NCI-H2107 treated with DMSO at 0.1 percent for 48 hours (cell line): ENCODE measurements around the gene RAC3.

Source experiments
- DNase-seq: peaks from one replicate; lab custom pipeline; 2025; ENCODE audit not compliant: unreplicated experiment; lab: John Stamatoyannopoulos, UW

RAC3 gene

DNA sequence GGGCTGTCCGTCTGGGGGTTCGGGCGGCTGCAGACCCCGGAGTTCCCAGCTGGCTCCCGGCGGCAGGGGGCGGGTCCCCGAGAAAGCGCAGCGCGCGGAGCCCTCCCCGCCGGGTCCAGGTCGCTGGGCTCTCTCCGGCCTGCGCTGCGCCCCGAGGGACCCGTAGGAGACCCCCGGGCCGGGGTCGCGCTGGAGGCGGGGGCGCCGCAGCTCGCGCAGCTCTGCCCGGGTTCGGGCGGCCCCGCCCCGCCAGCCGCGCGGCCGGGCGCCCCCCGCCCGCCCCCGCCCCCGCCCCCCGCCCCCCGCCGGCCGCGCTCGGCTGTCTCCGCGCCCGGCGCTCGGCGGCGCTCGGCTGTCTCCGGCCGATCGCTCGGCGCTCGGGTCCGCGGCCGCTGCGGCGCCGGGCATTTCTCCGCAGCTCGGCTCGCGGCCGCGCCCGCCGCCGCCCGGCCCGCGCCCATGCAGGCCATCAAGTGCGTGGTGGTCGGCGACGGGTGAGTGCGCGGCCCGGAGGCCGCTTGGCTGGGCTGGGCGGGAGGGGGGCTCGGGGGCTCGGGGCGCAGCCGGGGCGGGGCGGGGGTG lies at the start of gene RAC3:
TSS of gene RAC3 (plus strand) at position 376 of the 582 bp plus-strand sequence. CDS start at position 460, 84 bp downstream.
- no peak for DNase-seq

DNA sequence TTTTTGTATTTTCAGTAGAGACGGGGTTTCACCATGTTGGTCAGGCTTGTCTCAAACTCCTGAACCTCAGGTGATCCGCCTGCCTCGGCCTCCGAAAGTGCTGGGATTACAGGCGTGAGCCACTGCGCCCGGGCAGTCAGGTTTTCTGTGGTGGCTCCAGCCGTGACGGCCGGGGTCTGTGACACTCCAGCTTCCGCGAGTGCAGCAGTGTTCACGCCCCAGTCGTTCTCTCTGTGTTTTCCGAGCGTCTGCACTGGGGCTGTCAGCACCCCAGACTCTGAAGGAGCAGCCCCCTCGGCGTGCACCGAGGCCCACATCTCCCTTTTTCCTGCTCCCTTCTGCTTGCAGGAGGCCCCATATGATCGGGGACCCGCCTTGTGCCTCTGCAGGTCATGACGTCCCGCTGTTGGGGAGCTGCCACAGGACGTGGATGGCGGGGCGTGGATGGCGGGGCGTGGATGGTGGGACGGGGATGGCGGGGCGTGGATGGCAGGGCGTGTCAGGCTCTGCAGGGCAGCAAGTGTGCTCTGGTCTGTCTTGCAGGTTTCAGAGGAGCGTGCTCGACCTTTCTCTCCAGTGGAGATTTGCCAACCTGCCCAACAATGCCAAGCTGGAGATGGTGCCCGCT lies 48.4 kb upstream of the RAC3 start:
- DNase-seq = no peak

DNA sequence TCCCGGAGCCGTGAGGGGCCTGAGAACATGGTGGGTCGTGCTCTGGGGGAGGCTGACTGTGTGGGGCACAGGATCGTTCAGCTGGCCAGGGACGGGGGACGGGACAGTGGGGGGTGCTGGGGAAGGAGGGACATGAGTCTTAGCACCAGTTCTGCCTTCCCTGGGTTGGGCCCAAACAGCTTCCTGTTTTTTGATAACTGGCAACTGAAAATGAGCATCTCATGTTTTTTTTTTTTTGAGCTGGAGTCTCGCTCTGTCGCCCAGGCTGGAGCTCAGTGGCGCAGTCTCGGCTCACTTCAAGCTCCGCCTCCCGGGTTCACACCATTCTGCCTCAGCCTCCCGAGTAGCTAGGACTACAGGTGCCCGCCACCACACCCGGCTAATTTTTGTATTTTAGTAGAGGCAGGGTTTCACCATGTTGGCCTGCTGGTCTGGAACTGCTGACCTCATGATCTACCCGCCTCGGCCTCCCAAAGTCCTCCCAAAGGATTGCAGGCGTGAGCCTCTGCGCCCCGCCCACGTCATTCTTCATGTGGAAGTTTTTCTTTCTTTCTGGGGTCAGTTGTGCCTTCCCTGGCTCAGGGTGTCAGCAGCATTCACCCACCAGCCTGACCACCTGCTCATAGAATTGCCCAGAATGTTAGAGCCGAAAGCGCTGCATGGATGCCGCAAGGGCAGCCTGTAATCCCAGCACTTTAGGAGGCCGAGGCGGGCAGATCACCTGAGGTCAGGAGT lies 47.7 kb upstream of the RAC3 start:
- no peak for DNase-seq

DNA sequence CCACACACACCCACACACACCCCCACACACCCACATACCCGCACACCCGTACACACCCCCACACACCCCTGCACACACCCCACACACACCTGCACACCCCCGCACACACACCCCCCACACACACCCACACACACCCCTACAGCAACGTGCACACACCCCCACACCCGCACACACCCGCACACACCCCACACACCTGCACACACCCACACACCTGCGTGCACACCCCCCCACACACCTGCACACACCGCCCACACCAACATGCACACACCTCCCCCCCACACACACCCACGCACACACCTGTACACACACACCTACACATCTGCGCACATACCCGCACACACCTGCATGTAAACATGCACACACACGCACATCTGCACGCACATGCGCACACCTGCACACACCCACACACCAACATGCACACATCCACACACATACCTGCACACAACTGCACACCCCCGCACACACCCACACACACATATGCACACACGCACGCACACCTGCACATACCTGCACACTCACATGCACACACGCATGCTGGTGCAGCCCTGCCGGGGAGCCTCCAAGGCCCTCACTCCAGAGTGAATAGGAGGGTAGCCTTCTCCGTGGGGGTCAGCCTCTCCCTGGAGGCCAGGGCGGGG lies 46.6 kb upstream of the RAC3 start:
- no peak for DNase-seq

DNA sequence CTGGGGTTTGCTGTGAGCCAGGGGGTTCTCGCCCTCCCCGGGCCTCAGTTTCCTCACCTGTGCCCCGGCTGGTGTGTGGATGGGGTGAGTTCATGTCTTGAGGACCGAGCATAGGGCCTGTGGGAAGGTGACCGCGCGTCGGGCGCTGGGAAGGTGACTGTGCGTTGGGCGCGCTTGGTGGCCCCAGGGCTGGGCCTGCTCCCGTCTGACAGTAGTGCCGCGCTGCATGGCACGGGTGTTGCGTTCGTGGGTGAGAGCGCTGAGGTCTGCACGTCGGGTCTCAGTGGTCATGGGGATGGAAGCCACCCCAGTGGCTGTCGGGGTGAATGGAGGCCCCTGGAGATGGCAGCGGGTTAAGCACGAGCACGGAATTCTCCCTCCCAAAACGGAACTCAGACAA lies 44.9 kb upstream of the RAC3 start:
- DNase-seq = no peak

DNA sequence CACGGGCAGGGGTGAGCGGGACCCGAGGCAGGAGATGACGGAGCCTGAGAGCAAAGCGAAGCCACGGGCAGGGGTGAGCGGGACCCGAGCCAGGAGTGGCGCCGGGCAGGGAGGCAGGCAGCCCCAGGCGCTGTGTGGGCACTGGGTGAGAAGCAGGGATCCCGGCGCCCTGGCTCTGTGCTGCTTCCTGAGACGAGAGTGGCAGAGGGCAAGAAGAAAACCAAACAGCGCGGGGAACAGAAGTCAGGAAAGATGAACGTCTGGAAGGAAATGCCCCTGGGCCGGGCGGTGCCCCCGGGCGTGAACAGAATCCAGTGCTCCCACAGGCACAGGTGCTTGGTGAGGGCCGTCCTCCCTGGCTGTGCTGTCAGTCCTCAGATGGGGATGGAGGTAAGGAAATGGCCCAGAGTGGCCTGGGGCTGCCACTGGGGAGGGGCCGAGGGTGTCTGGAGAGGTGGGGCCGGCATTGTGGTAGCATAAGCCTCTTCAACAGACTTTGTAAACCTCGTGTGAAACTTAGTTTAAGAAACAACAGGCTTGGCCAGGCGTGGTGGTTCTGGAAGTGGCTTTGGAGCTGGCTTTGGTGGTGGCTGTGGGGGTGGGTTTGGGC lies 44.2 kb upstream of the RAC3 start:
- no peak for DNase-seq

DNA sequence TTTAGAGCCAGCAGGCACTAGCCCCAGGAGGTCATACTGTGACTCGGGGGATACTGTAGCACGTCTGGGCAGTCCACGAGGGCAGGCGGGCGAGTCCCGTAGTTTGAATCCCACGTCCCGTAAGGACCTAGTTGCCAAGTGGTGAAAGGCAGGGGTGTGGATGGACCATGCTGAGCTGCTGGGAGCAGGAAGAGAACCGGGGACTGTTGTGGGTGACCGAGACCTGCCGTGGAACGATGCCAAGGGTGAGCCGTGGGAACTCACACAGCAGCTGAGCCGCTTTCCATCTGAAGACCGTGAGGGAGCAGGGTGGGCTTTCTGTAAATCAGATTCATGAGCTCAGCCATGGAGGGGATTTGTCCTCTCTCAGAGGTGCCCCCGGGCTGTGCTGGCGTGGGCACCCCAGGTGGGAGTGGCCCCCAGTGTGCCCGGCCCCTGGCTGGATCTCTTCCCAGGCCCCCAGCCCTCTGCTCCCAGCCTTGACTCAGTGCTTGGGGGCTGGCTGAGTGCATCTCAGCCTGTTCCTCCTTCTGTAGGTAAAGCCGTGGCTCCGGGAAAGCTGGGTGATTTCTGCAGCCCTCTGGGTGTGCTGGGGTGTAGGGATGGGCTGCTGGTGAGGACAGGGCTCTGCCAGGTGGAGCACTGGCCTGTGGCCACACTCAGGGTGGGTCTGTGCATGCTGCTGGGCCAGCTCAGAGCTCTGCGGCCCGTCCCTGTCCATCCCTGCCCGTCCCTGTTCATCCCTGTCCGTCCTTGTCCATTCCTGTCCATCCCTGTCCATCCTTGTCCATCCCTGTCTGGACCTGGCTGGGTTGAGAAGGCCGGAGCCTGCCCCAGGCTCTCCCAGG lies 40.4 kb upstream of the RAC3 start:
- no peak for DNase-seq

DNA sequence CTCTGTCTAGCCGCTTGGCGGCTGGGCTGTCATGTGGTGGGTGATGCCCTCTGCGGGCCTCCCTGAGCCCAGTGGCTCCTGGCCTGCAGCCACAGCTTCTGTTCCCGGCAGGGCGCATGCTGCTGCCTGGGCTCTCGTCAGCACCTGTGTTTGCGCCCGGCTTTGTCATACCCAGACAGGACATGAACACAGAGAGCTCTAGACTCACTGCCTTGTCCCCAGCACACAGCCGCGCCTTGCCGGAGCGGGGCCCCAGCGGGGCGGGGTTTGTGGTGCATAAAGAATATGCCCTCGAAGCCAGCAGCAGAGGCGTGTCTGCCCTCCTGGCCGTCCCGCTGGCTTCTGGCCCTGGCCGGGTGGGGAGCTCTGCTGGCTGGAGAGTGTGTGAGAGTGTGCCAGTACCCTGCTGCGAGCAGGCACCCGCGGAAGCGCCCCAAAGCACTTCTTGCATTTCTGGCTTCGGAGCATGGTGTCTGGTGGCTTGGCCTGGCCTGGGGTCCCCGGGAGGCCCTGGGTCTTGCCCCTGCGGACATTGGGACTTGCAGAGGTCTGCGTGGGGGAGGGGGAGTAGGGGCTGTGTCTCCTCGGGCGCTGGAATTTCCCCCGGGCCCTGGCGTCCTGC lies 39.7 kb upstream of the RAC3 start:
- peak; percentile 66 for DNase-seq

DNA sequence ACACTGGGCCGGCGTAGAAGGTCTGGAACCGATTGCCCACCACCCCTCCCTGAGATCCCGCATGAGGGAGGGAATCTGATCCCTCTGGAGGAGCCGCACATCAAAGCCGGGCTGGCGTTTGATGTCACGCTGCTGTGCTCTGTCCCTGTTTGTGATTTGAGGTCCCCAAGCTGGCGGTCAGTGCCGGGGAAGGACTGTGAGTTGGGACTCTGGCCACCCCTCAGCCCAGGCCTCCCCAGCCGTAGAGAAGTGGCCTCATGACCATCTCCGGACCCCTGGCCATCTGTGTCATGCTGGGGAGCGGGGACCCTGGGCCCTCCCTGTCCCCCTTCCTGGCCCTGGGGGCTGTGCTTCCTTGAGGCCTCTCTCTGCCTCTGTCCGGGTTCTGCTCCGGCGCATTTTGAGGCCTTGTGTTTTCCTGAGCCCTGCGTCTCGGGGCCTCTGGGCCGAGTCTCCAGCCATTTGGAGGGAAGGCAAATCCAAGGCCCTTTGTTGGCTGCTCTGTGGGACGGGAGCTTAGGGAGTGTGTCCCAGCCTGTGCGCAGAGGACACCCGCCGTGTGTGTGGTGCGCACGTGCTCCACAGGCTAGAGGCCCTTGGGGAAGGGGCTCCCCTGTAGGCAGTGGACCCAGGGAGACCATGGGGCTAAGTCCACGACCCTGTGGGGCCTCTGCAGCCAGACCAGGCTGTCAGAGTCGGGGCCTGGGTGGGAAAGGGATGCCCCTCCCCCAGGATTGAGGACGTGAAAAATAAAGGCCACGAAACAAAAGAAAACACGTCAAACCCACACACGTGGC lies 39.0 kb upstream of the RAC3 start:
- no peak for DNase-seq

DNA sequence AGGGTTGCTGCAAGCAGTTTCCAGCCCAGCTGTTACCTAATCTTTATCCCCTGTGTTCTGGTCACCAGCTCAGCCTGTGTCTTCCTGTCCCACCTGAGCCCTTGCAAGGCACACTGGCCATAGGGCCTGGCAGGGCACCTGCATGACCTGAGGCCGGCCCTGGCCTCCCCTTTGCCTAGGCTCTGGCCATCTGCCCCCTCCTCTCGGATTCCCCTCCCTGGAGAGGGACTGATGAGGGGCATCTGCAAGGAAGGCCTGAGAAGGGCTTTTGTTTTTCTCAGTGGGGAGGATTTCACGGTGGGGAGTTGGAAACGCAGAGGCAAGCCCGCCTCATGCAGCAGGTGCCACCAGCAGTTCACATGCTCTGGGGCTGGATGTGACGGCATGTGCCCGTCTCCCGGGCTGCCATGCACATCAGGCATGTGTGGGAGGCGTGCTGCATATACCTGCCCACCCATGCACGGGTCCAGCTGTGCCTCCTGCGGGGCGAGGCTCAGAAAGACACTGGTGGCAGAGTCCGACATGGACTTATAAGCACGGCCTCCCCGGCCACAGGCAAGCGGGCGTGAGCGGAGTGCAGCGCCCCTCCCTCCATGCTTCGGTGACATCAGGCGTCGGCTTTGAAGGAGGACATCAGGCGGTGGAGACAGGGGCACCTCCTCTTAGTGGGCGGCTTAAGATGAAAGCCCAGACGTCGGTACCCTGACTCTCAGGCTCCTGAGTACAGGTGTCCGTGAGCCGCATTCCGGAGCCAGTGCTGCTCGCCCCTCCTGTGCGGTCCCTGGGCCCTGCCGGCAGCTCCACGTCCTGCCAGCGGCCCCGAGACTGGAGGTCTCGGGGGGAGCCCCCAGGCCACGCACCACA lies 37.5 kb upstream of the RAC3 start:
- no peak for DNase-seq

DNA sequence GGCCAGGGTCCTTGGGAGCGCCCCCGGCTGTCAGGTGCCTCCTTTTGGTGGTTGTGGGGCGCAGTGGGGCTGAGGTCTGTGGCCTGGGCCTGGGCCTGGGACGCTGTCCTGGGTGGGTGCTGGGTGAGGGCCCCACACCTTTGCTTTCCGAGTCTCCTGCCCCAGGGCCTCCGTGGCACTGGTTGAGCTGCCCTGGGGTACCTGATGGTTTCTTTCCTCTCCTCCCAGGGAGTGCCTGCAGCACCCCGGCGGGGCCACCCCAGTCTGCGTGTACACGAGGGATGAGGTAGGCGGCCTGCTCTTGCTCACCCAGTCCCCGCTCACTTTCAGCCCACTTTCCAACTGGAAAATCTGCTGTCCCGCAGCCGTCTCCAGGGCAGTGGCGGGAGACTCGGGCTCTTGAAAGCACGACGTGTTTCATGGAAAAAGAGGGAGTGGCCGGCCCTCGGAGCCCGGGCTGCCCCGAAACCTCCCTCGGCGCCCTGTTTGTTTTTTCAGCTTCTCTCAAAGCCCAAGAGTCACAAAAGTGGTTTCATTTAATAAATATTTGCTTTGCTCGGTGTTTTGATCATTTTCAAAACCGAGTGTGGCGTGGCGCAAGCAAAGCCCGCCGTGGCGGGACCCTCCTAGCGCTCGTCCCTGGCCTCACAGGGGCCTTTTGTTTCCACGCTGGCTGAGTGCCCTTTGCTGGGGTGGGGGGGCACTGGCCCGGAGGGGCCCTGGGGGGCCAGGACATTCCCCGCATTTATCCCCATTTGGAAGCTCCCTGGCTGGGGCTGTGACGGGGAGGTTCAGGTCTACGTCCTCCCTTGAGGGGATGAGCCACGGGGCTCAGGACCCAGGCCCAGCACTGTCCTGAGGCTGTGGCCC lies 36.6 kb upstream of the RAC3 start:
- DNase-seq = no peak

DNA sequence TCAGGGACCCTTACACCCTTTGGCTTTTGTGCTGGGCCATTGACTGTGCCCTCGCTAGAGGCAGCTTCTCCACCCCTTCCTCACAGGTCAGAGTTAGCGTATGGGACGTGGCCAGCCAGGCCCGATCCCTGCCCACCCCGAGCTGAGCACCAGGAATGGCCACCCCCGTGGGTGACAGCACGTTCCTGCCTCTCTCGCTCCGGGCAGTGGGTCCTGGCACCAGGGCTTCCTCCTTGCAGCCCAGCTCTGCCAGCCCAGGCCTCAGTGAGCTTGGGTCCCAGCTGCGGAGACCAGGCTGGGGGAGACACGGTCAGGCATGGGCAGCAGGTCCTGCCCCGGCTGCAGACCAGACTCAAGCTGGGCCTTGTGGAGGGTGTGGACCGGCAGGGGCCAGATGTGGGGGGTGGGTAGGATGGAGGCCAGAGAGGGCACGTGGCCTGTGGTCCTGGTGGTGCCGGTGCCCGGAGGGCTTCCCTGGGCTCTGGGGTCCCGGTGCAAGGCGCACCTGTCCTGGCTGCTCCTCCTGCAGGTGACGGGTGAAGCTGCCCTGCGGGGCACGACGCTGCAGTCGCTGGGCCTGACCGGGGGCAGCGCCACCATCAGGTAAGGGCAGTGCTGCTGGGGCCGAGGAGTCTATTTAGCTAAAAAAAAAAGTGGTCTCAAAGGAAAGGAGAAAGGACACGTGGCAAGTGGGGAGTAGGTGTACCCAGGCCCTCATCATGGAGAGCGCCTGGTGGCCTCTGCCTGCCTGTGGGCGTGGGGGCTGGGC lies 35.8 kb upstream of the RAC3 start:
- DNase-seq = no peak

DNA sequence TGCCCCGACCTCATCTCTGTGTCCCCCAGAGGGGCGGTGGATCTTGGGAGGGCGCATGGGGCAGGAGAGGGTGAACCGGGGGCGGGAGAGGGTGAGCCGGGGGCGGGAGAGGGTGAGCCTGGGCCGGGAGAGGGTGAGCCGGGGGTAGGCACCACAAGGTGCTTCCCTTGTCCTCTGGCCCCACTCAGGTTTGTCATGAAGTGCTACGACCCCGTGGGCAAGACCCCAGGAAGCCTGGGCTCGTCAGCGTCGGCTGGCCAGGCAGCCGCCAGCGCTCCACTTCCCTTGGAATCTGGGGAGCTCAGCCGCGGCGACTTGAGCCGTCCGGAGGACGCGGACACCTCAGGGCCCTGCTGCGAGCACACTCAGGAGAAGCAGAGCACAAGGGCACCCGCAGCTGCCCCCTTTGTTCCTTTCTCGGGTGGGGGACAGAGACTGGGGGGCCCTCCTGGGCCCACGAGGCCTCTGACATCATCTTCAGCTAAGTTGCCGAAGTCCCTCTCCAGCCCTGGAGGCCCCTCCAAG lies 35.2 kb upstream of the RAC3 start:
- no peak for DNase-seq

DNA sequence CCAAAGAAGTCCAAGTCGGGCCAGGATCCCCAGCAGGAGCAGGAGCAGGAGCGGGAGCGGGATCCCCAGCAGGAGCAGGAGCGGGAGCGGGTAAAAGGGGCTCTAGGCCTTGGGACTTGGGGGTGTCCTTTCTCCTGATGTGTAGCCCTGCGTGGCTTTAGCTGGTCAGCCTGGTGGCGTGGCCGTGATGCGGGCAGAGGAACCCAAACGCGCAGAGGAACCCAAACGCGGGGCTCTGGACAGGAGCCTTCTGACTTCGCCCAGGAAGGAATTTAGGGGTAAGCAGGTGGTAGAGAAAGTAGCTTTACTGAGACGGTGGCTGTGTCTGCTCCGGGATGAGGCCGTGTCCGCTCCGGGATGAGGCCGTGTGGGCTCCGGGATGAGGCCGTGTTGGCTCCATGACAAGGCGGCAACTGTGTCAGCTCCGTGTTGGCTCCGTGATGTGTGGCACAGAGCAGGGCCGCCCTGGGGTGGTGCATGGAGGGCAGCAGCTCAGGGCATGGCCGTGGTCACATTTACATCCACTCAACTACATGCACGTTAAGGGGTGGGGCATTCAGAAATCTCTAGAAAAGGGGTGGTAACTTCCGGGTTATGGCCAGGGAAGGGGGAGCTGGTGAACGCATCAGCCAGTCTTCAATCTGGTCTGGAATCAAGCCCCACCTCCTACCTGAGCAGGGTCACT lies 34.6 kb upstream of the RAC3 start:
- DNase-seq = no peak

DNA sequence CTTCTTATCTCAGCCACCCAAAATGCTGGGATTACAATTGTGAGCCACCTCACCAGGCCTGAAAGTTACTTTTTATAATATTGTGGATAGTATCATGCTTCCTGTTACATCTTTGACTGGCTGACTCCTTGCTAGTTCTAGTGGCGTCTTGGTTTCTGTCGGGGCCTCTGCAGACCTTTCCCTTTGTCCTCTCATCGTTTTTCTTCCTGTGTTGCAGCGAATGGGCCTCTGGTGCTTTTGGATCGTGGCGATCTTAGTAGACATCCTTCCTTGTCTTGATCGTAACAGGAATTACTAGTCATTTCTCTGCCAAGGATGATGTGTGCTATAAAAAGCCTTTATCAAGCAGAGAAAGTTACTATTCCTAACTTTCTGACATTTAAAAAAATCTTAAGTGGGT lies 33.3 kb upstream of the RAC3 start:
- no peak for DNase-seq
